ENCODE results near the gene RHO.

DNA sequence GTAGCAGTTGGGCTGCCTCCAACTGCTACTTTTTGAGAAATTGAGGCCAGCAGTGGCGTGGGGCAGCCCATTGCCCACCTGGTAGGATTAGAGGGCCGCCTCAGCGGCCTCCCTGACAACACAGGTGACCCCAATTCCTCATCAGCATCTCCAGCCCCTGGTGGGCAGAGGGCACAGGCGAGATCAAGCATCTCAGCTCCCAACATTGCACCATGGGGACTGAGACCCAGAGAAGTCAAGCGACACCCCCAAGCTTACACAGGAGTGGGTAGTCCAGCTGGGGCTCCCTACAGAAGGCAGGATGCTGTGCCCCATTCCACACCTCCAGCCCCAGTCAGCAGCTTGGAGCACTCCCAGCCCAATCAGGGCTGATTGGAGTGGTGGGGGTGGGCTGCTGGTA, 14.3 kb downstream of the RHO start:
- TF ChIP-seq, protein P1, sequence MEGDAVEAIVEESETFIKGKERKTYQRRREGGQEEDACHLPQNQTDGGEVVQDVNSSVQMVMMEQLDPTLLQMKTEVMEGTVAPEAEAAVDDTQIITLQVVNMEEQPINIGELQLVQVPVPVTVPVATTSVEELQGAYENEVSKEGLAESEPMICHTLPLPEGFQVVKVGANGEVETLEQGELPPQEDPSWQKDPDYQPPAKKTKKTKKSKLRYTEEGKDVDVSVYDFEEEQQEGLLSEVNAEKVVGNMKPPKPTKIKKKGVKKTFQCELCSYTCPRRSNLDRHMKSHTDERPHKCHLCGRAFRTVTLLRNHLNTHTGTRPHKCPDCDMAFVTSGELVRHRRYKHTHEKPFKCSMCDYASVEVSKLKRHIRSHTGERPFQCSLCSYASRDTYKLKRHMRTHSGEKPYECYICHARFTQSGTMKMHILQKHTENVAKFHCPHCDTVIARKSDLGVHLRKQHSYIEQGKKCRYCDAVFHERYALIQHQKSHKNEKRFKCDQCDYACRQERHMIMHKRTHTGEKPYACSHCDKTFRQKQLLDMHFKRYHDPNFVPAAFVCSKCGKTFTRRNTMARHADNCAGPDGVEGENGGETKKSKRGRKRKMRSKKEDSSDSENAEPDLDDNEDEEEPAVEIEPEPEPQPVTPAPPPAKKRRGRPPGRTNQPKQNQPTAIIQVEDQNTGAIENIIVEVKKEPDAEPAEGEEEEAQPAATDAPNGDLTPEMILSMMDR (IDR thresholded peaks at IDR 0.05): no peak
- TF ChIP-seq, protein P2, sequence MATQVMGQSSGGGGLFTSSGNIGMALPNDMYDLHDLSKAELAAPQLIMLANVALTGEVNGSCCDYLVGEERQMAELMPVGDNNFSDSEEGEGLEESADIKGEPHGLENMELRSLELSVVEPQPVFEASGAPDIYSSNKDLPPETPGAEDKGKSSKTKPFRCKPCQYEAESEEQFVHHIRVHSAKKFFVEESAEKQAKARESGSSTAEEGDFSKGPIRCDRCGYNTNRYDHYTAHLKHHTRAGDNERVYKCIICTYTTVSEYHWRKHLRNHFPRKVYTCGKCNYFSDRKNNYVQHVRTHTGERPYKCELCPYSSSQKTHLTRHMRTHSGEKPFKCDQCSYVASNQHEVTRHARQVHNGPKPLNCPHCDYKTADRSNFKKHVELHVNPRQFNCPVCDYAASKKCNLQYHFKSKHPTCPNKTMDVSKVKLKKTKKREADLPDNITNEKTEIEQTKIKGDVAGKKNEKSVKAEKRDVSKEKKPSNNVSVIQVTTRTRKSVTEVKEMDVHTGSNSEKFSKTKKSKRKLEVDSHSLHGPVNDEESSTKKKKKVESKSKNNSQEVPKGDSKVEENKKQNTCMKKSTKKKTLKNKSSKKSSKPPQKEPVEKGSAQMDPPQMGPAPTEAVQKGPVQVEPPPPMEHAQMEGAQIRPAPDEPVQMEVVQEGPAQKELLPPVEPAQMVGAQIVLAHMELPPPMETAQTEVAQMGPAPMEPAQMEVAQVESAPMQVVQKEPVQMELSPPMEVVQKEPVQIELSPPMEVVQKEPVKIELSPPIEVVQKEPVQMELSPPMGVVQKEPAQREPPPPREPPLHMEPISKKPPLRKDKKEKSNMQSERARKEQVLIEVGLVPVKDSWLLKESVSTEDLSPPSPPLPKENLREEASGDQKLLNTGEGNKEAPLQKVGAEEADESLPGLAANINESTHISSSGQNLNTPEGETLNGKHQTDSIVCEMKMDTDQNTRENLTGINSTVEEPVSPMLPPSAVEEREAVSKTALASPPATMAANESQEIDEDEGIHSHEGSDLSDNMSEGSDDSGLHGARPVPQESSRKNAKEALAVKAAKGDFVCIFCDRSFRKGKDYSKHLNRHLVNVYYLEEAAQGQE (IDR thresholded peaks at IDR 0.05; ENCODE audit: insufficient read depth in 1 of 2, low read depth in 2 of 2, low read length in 1 of 2): no peak
- TF ChIP-seq POLR2AphosphoS5 (IDR thresholded peaks at IDR 0.05; ENCODE audit: low read depth, low read length): no peak
- no peak for TF ChIP-seq TCF7L2 (IDR thresholded peaks at IDR 0.05; ENCODE audit: low read depth, low read length)

Measured in Panc1 (cell line).